ENCODE data around the gene TTLL11.

- TF ChIP-seq CTCF (IDR thresholded peaks at IDR 0.05) (no peak), POLR2A (IDR thresholded peaks at IDR 0.05; ENCODE audit: low read depth) (no peak)
These were observed 4.0 kb downstream of the TTLL11 start for GRCh38 chr9:122088880-122089706.

Data from esophagus muscularis mucosa (tissue), 3 donors.